Measurements from ENCODE around the gene FNIP1.

FNIP1 gene

DNA sequence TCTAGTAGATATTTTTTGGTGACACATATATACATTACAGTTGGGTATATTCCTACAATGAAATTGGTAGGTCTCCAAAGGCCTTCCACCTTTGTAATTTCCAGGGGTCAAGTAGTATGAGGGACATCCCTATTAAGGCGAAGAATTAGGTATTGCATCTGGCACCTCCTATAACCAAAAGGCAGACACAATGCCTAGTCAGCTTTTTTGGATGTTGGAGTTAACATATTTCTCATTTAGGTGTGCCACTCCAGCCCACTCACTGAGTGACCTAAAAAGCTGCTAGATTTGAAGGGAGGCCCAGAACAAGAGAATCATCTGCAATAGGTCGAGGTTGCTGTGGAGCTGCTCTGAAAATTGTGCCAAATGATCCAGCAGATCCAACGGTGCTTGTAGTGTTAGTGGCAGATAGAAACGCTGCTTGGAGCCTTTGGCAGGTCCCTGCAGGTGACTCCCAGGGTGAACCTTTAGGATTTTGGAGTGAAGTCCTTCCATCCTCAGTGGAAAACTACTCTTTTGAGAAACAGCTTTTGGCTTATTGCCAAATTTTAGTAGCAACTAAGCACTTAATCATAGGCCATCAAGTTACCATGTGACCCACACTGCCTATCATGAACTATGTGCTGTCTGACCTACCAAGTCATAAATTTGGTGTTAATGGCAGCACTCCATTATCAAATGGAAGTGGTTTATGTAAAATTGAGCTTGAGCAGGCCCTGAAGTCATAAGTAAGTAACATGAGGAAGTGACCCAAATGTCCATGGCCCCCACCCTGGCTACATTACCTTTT lies 15.7 kb upstream of the FNIP1 start:
- Histone ChIP-seq H3K36me3 (ENCODE audit: control insufficient read depth in 2 of 2, insufficient read depth in 2 of 2, low read length in 2 of 2) (no peaks in the 10 kb centered on the region), H3K27ac (ENCODE audit: low read length) (no peak overlapping the region), H3K27me3 (ENCODE audit: control insufficient read depth in 1 of 2, insufficient read depth in 2 of 2, low read length in 2 of 2) (no peaks in the 10 kb centered on the region), H3K4me1 (ENCODE audit: control insufficient read depth, insufficient read depth, low read length) (no peaks in the 10 kb centered on the region), H3K9ac (ENCODE audit: low read length in 2 of 2) (no peak overlapping the region), H3K4me3 (ENCODE audit: low read length in 2 of 2) (no peak overlapping the region), H3K9me3 (ENCODE audit: control insufficient read depth in 2 of 2, low read length in 2 of 2) (no peaks in the 10 kb centered on the region)

DNA sequence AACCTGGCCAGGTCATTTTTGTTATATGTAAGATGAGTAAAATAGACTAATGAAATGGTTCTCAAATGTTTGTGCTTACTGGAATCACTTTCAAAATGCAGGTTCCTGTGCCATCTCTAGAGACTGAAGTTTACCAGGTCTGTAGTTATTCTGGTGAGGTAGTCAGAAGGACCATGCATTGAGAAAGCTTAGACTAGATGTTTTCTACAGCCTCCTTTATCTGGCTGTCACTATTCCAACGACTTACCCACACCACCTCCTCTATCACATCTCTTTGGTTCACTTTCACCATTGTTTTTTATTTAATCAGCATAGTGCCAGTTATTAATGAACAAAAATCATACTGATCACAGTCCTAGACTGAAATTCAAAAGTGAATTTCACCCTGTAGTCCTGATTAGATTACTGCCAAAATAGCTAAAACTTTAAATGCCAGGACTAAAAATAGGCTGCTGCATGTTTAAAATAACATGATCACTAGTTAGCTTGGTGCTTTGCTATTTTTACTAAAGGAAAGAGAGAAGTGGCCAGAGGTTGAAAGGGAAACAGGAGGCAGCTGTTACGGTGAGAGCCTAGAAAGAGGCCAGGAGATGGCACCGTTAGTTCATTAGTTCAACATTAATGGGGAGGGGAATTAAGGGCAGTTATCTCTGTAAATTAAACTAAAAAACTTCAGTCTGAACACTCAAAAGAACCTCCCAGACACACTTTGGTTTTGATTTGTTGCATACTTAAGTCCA lies 13.9 kb upstream of the FNIP1 start:
- no peak overlapping the region for H3K27ac ChIP-seq (ENCODE audit: low read length)
- H3K4me1 ChIP-seq (ENCODE audit: control insufficient read depth, insufficient read depth, low read length), result no peaks in the 10 kb centered on the region
- no peaks in the 10 kb centered on the region for H3K9me3 ChIP-seq (ENCODE audit: control insufficient read depth in 2 of 2, low read length in 2 of 2)
- H3K27me3 ChIP-seq (ENCODE audit: control insufficient read depth in 1 of 2, insufficient read depth in 2 of 2, low read length in 2 of 2), result no peaks in the 10 kb centered on the region
- no peak overlapping the region for H3K9ac ChIP-seq (ENCODE audit: low read length in 2 of 2)
- H3K4me3 ChIP-seq (ENCODE audit: low read length in 2 of 2), result no peak overlapping the region
- H3K36me3 ChIP-seq (ENCODE audit: control insufficient read depth in 2 of 2, insufficient read depth in 2 of 2, low read length in 2 of 2), result no peaks in the 10 kb centered on the region

DNA sequence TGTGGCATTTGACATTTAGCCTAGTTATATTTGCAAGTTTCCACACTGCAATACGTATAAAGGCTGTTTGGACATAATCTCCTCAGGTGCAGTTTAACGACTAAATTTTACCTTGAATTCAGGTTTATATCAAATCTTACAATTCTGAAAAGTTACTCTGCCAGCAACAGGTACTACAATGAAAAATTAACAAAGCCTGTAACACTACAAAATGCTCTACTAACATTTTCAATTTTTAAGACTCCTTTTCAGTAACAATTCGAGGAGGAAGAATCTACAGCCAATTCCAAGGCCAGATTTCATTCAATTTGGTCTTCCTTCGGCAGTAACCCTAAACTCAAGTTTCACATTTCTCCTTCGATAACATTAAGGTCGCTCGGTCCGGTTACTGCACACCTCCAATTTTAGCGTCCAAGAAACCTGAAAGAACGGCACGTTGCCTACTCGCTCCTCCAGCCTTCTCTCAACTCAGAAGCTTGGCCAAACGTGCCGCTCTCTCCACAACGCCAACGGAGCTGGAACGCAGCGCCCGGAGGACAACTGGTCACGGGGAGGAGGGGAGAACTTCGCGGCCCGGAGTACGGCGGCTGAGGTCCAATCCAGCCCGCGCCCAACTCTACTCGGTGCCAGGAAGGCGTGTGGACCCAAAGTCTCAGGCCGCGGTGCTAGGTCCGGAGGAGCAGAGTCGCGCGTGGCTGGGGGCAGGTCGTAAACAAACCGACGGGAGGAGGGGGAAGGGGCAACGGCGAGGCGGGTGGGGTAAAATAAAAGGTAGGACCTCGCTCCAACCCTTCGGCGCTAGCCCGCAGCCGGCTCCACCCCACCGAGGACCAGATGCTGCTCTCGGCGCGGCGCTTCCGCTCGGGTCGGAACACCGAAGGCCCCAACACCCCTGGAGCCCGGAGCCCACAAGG lies 681 bp downstream of the FNIP1 start:
- H3K9ac ChIP-seq (ENCODE audit: low read length in 2 of 2), result peak overlapping the region; percentile 87 to 96
- no peaks in the 10 kb centered on the region for H3K4me1 ChIP-seq (ENCODE audit: control insufficient read depth, insufficient read depth, low read length)
- peak overlapping the region; percentile 94 for H3K27ac ChIP-seq (ENCODE audit: low read length)
- peak overlapping the region; percentile 80 to 91 for H3K4me3 ChIP-seq (ENCODE audit: low read length in 2 of 2)
- no peaks in the 10 kb centered on the region for H3K36me3 ChIP-seq (ENCODE audit: control insufficient read depth in 2 of 2, insufficient read depth in 2 of 2, low read length in 2 of 2)
- no peaks in the 10 kb centered on the region for H3K27me3 ChIP-seq (ENCODE audit: control insufficient read depth in 1 of 2, insufficient read depth in 2 of 2, low read length in 2 of 2)
- no peaks in the 10 kb centered on the region for H3K9me3 ChIP-seq (ENCODE audit: control insufficient read depth in 2 of 2, low read length in 2 of 2)

DNA sequence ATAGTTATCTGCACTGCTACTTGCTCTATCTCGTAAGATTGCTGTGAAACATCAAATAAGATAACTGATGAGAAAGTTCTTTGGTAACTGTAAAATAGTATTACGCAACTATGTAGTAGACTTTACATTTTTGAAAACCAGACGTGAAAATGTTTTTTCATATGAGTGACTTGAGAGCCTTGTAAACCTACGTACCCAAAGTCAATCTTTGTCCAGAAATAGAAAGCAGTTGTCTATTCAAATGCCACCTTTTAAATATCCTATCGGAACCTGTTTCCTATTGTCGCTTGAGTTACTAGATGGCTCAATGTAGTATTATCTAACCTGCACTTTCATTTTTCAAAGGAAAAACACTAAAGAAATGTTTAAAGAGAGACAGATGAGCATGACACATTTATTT lies 1.6 kb downstream of the FNIP1 start:
- no peaks in the 10 kb centered on the region for H3K4me1 ChIP-seq (ENCODE audit: control insufficient read depth, insufficient read depth, low read length)
- H3K9ac ChIP-seq (ENCODE audit: low read length in 2 of 2), result no peak overlapping the region
- H3K27me3 ChIP-seq (ENCODE audit: control insufficient read depth in 1 of 2, insufficient read depth in 2 of 2, low read length in 2 of 2), result no peaks in the 10 kb centered on the region
- H3K27ac ChIP-seq (ENCODE audit: low read length), result no peak overlapping the region
- peak overlapping the region; percentile 5 to 91 for H3K4me3 ChIP-seq (ENCODE audit: low read length in 2 of 2)
- H3K36me3 ChIP-seq (ENCODE audit: control insufficient read depth in 2 of 2, insufficient read depth in 2 of 2, low read length in 2 of 2), result no peaks in the 10 kb centered on the region
- no peaks in the 10 kb centered on the region for H3K9me3 ChIP-seq (ENCODE audit: control insufficient read depth in 2 of 2, low read length in 2 of 2)

DNA sequence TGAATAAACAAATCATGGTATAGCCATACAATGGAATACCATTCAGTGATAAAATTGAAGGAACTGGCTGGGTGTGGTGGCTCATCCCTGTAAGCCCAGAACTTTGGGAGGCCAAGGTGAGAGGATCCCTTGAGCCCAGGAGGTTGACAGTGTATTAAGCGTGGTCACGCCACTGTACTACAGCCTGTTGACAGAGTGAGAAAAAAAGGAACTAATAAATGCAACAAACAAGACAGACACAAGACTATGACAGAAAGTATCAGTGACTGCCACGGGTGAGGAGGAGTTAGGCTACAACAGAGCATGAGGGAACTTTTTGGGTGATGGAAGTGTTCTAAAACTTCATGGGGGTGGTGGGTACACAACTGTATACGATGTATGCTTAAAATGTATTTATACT lies 2.2 kb downstream of the FNIP1 start:
- H3K9me3 ChIP-seq (ENCODE audit: control insufficient read depth in 2 of 2, low read length in 2 of 2), result no peaks in the 10 kb centered on the region
- no peaks in the 10 kb centered on the region for H3K27me3 ChIP-seq (ENCODE audit: control insufficient read depth in 1 of 2, insufficient read depth in 2 of 2, low read length in 2 of 2)
- peak overlapping the region in 1 of 2 donors; percentile 4 for H3K4me3 ChIP-seq (ENCODE audit: low read length in 2 of 2)
- no peak overlapping the region for H3K27ac ChIP-seq (ENCODE audit: low read length)
- no peaks in the 10 kb centered on the region for H3K4me1 ChIP-seq (ENCODE audit: control insufficient read depth, insufficient read depth, low read length)
- no peak overlapping the region for H3K9ac ChIP-seq (ENCODE audit: low read length in 2 of 2)
- H3K36me3 ChIP-seq (ENCODE audit: control insufficient read depth in 2 of 2, insufficient read depth in 2 of 2, low read length in 2 of 2), result no peaks in the 10 kb centered on the region

DNA sequence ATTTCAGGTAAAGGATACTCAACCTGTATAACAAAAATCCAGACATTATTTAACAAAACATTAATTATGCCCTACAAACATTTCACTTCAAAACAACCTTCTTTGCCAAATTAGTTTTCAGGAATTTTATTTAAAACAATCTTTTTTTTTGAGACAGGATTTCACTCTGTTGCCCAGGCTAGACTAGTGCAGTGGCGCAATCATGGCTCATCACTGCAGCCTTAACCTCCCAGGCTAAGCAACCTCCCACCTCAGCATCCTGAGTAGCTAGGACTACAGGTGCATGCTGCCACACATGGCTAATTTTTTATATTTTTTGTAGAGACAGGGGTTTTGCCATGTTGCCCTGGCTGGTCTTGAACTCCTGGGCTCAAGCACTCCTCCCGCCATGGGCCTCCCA lies 3.9 kb downstream of the FNIP1 start:
- Histone ChIP-seq H3K36me3 (ENCODE audit: control insufficient read depth in 2 of 2, insufficient read depth in 2 of 2, low read length in 2 of 2) (no peaks in the 10 kb centered on the region), H3K4me3 (ENCODE audit: low read length in 2 of 2) (no peak overlapping the region), H3K9ac (ENCODE audit: low read length in 2 of 2) (no peak overlapping the region), H3K27me3 (ENCODE audit: control insufficient read depth in 1 of 2, insufficient read depth in 2 of 2, low read length in 2 of 2) (no peaks in the 10 kb centered on the region), H3K9me3 (ENCODE audit: control insufficient read depth in 2 of 2, low read length in 2 of 2) (no peaks in the 10 kb centered on the region), H3K27ac (ENCODE audit: low read length) (no peak overlapping the region), H3K4me1 (ENCODE audit: control insufficient read depth, insufficient read depth, low read length) (no peaks in the 10 kb centered on the region)

DNA sequence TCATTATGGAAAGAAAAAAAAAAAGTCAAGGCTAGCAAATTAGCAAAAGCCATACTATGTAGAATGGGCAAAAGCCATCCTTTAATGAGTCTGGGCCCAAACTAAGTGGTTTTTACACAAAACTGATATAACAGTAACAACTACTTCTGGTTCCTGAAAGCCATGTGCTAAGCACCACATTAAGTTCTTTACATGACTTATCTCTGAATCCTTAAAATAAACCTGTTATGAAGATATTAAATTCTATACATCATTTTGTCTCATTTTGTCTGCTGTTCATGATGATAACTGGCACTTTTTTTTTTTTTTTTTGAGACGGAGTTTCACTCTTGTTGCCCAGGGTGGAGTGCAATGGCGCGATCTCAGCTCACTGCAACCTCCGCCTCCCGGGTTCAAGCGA lies 5.0 kb downstream of the FNIP1 start:
- Histone ChIP-seq H3K4me1 (ENCODE audit: control insufficient read depth, insufficient read depth, low read length) (no peaks in the 10 kb centered on the region), H3K4me3 (ENCODE audit: low read length in 2 of 2) (no peak overlapping the region), H3K27ac (ENCODE audit: low read length) (no peak overlapping the region), H3K9ac (ENCODE audit: low read length in 2 of 2) (no peak overlapping the region), H3K27me3 (ENCODE audit: control insufficient read depth in 1 of 2, insufficient read depth in 2 of 2, low read length in 2 of 2) (no peaks in the 10 kb centered on the region), H3K9me3 (ENCODE audit: control insufficient read depth in 2 of 2, low read length in 2 of 2) (no peaks in the 10 kb centered on the region), H3K36me3 (ENCODE audit: control insufficient read depth in 2 of 2, insufficient read depth in 2 of 2, low read length in 2 of 2) (no peaks in the 10 kb centered on the region)

DNA sequence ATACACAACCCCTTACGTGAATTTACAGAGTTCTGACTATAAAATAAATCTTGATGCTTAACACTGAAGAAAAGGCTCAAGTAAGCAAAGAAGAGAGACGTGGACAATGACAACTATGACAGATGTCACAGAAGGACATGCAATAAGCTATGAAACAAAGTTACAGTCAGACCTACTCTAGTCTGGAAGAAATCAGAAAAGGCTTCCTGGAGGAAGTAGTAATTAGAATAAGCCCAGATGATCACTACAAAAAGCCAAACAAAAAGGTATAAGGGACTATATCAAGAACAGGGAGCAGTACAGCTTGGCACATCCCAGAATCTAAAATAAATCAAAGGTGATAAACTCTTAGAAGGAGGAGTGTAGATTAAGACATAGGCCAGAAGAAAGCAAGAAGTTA lies 6.3 kb downstream of the FNIP1 start:
- H3K9me3 ChIP-seq (ENCODE audit: control insufficient read depth in 2 of 2, low read length in 2 of 2), result no peaks in the 10 kb centered on the region
- no peaks in the 10 kb centered on the region for H3K27me3 ChIP-seq (ENCODE audit: control insufficient read depth in 1 of 2, insufficient read depth in 2 of 2, low read length in 2 of 2)
- no peaks in the 10 kb centered on the region for H3K36me3 ChIP-seq (ENCODE audit: control insufficient read depth in 2 of 2, insufficient read depth in 2 of 2, low read length in 2 of 2)
- H3K27ac ChIP-seq (ENCODE audit: low read length), result no peak overlapping the region
- no peak overlapping the region for H3K4me3 ChIP-seq (ENCODE audit: low read length in 2 of 2)
- H3K4me1 ChIP-seq (ENCODE audit: control insufficient read depth, insufficient read depth, low read length), result no peaks in the 10 kb centered on the region
- H3K9ac ChIP-seq (ENCODE audit: low read length in 2 of 2), result no peak overlapping the region

DNA sequence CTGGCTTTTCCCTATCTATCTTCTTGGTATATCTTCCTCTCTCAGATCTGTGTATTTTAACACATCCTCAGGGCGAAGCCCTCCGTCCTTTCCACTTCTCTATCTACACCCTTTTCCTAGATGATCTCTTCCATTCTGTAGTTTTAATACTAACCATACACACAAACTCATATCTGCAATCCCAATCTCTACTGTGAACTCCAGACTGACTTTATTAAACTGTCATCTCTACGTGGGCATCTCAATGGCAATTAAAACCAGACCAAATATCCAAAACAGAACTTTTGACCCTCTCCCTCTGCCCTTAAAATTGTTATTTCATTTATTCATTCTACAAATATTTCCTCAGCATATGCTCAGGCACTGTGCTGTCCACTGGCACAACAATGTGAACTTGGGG lies 7.1 kb downstream of the FNIP1 start:
- no peak overlapping the region for H3K27ac ChIP-seq (ENCODE audit: low read length)
- no peak overlapping the region for H3K4me3 ChIP-seq (ENCODE audit: low read length in 2 of 2)
- no peaks in the 10 kb centered on the region for H3K27me3 ChIP-seq (ENCODE audit: control insufficient read depth in 1 of 2, insufficient read depth in 2 of 2, low read length in 2 of 2)
- no peaks in the 10 kb centered on the region for H3K36me3 ChIP-seq (ENCODE audit: control insufficient read depth in 2 of 2, insufficient read depth in 2 of 2, low read length in 2 of 2)
- H3K9me3 ChIP-seq (ENCODE audit: control insufficient read depth in 2 of 2, low read length in 2 of 2), result no peaks in the 10 kb centered on the region
- no peaks in the 10 kb centered on the region for H3K4me1 ChIP-seq (ENCODE audit: control insufficient read depth, insufficient read depth, low read length)
- H3K9ac ChIP-seq (ENCODE audit: low read length in 2 of 2), result no peak overlapping the region

DNA sequence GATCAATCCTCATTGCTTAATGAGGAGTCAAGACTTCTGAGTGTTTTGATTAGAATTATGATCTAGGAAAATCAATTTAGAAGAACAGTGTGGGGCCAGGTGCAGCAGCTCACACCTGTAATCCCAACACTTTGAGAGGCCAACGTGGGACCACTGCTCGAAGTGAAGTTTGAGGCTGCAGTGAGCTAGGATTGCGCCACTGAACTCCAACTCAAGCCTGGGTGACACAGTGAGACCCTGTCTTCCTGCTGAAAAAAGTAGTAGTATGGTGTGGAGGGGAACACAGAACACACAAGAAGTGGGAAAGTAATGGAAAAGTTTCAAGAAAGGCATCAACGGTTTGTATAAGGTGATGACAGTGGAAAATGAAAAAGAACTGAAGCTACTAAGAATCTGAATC lies 9.1 kb downstream of the FNIP1 start:
- no peaks in the 10 kb centered on the region for H3K4me1 ChIP-seq (ENCODE audit: control insufficient read depth, insufficient read depth, low read length)

More for the DNA sequence above, 9.1 kb downstream of the FNIP1 start:
- H3K4me3 ChIP-seq (ENCODE audit: low read length in 2 of 2), result no peak overlapping the region
- H3K27ac ChIP-seq (ENCODE audit: low read length), result no peak overlapping the region
- no peaks in the 10 kb centered on the region for H3K9me3 ChIP-seq (ENCODE audit: control insufficient read depth in 2 of 2, low read length in 2 of 2)
- H3K9ac ChIP-seq (ENCODE audit: low read length in 2 of 2), result no peak overlapping the region
- H3K36me3 ChIP-seq (ENCODE audit: control insufficient read depth in 2 of 2, insufficient read depth in 2 of 2, low read length in 2 of 2), result no peaks in the 10 kb centered on the region
- H3K27me3 ChIP-seq (ENCODE audit: control insufficient read depth in 1 of 2, insufficient read depth in 2 of 2, low read length in 2 of 2), result no peaks in the 10 kb centered on the region
